ENCODE data around the gene PTPRD. TPM values are rescaled to one million over a fixed set of nuclear protein-coding genes. Genes with fewer than 3 reads are reported as not detected.

The PTPRD gene
- total RNA-seq, 1 experiment from 2014 or later = 1.8 TPM

- H3K27ac Mint-ChIP-seq (ENCODE audit: unreplicated experiment) = no peak overlapping the region
- CTCF ChIA-PET = no interaction called here
- no peak for TF ChIP-seq CTCF (IDR thresholded peaks at IDR 0.05; ENCODE audit: unreplicated experiment)
Measured at GRCh38 chr9:8348756-8349155, 2264.0 kb downstream of the PTPRD start.

GRCh38 chr9:8346296-8346695 lies 2266.5 kb downstream of the PTPRD start:
- CTCF ChIA-PET = interaction anchor here (0.6 kb wide), 1 partner anchor 760 kb away, joined by 3 read pairs; no protein-coding TSS in a partner anchor
- no peak for DNase-seq
- Mint-ChIP-seq H3K36me3 (ENCODE audit: insufficient read depth, unreplicated experiment) (no peaks in the 10 kb centered on the region), H3K27ac (ENCODE audit: unreplicated experiment) (no peak overlapping the region), H3K4me1 (ENCODE audit: low read depth, unreplicated experiment) (peaks cover 6% of the 10 kb centered on the region), H3K27me3 (ENCODE audit: unreplicated experiment) (no peaks in the 10 kb centered on the region), H3K4me3 (ENCODE audit: low read depth, unreplicated experiment) (no peak overlapping the region), H3K9me3 (ENCODE audit: low read depth, unreplicated experiment) (peaks cover 2% of the 10 kb centered on the region)
- intact Hi-C loops (cut with micrococcal nuclease; ENCODE audit: unreplicated experiment) = no loop called here
- no TSS peak for BruUV-seq (replicated peaks)
- TF ChIP-seq CTCF (IDR thresholded peaks at IDR 0.05; ENCODE audit: unreplicated experiment) = no peak

More at GRCh38 chr9:8348756-8349155, 2264.0 kb downstream of the PTPRD start:
- H3K9me3 Mint-ChIP-seq (ENCODE audit: low read depth, unreplicated experiment) = no peaks in the 10 kb centered on the region
- no peaks in the 10 kb centered on the region for H3K27me3 Mint-ChIP-seq (ENCODE audit: unreplicated experiment)
- H3K4me3 Mint-ChIP-seq (ENCODE audit: low read depth, unreplicated experiment) = no peak overlapping the region
- H3K36me3 Mint-ChIP-seq (ENCODE audit: insufficient read depth, unreplicated experiment) = no peaks in the 10 kb centered on the region
- intact Hi-C loops (cut with micrococcal nuclease; ENCODE audit: unreplicated experiment) = no loop called here
- DNase-seq = no peak
- BruUV-seq (replicated peaks) = no TSS peak
- H3K4me1 Mint-ChIP-seq (ENCODE audit: low read depth, unreplicated experiment) = peaks cover 6% of the 10 kb centered on the region

- intact Hi-C loops (cut with micrococcal nuclease; ENCODE audit: unreplicated experiment) = no loop called here
- Mint-ChIP-seq H3K4me1 (ENCODE audit: low read depth, unreplicated experiment) (no peaks in the 10 kb centered on the region), H3K27ac (ENCODE audit: unreplicated experiment) (no peak overlapping the region), H3K9me3 (ENCODE audit: low read depth, unreplicated experiment) (peaks cover 2% of the 10 kb centered on the region), H3K36me3 (ENCODE audit: insufficient read depth, unreplicated experiment) (no peaks in the 10 kb centered on the region), H3K27me3 (ENCODE audit: unreplicated experiment) (no peaks in the 10 kb centered on the region), H3K4me3 (ENCODE audit: low read depth, unreplicated experiment) (no peak overlapping the region)
- no peak for TF ChIP-seq CTCF (IDR thresholded peaks at IDR 0.05; ENCODE audit: unreplicated experiment)
- BruUV-seq (replicated peaks) = no TSS peak
- CTCF ChIA-PET = interaction anchor here (0.7 kb wide), 1 partner anchor 1438 kb away, joined by 3 read pairs; no protein-coding TSS in a partner anchor
- no peak for DNase-seq
Measured at GRCh38 chr9:8338767-8339510, 2273.9 kb downstream of the PTPRD start.

- Mint-ChIP-seq H3K4me3 (ENCODE audit: low read depth, unreplicated experiment) (no peak overlapping the region), H3K4me1 (ENCODE audit: low read depth, unreplicated experiment) (no peaks in the 10 kb centered on the region), H3K27me3 (ENCODE audit: unreplicated experiment) (no peaks in the 10 kb centered on the region), H3K36me3 (ENCODE audit: insufficient read depth, unreplicated experiment) (no peaks in the 10 kb centered on the region), H3K9me3 (ENCODE audit: low read depth, unreplicated experiment) (peaks cover 5% of the 10 kb centered on the region), H3K27ac (ENCODE audit: unreplicated experiment) (no peak overlapping the region)
- no peak for TF ChIP-seq CTCF (IDR thresholded peaks at IDR 0.05; ENCODE audit: unreplicated experiment)
- no peak for DNase-seq
- intact Hi-C loops (cut with micrococcal nuclease; ENCODE audit: unreplicated experiment) = no loop called here
- BruUV-seq (replicated peaks) = no TSS peak
- CTCF ChIA-PET = interaction anchor here (0.7 kb wide), 1 partner anchor 1438 kb away, joined by 3 read pairs; no protein-coding TSS in a partner anchor
Measured at GRCh38 chr9:8337834-8338766, 2274.7 kb downstream of the PTPRD start.

Measured in Calu3 (cell line).